Measurements from ENCODE around the gene GPR39.

GPR39 gene

DNA sequence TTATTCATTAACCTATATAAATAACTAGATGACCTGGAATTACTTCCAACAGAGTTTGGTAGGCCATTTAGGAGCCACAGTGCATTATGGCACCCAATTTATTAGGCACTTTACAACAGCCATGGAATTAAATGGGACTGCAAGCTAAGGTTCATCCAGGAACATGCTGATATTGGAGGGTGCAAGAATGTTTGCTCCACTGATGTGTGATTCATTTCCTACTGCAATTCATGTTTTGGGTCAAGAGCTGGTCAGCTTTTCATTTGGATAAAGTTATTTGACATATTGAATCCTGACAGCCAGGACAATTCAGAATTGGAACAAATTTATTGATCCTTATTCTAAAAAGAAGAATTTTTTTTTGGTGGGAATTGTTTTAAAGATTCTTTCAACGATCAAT is 265.2 kb downstream of the GPR39 start:
- DNase-seq: no peak

DNA sequence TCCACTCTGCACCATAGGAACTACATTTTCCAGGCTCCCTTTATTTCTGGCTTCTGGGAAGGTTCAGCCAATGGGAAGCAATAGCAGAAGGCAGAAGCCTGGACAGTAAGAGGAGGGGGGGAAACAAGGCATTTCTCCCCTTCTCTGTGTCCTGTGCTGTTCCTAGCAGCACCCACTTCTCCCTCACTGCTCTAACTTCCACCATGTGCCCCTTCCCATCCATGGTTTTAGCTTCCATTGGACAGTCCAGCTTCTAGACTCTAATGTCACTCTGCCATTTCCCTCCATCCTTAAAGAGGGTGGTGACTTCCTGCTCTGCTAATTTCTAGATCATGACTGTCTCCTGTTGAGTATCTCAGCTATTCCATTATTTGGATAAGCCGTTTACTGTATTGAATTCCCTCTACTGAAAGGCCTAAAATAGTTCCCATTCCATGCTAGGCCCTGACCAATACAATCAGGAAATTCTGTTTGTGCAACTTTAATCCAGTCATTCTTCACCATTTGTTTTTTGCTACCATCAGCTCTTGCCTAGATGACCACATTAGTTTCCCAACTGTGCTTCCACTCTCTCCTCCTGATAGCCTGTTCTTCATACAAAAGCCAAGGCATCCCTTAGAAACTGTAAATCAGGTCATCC is 274.2 kb downstream of the GPR39 start:
- DNase-seq: no peak

DNA sequence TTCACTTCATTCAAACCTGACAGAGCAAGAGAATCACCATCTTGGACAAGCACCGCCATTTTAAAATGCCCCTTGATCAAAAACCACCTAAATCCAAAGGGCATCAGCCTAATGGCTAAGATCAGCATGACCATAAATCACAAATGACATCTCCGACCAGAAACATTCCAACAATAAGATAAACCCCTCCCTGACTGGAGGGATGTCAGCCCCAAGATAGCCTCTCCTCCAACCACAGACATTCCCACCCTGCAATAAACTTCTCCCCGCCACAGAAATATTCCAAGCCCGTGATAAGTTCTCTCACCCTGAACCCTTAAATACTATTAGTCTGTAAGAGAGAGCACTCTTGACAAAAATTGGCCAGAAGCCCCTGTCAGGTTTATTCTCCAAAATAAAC is 275.0 kb downstream of the GPR39 start:
- DNase-seq: no peak

DNA sequence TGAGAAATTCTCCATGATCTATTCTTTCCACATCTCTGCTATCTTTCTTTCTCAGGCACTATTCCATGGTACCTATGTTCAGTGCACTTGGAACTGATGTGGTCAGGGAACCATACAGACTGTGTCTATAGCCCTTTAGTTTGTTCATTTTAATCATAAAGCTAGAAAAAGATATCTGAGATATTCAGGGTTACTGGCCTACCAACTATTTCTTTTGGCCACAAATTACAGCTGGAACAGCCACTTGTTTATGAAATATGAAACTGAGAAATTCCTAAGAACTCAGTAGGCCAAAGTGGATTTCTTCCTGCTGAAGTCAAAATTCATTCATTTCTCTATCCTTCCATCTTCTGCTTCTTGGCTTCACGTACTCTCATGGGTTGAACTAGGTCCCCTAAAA is 276.2 kb downstream of the GPR39 start:
- no peak for DNase-seq
